Glomerular visceral epithelial cell (primary cell): Measurements from ENCODE around the gene RTN4RL2.

Experiments used
- DNase-seq: peaks from one replicate; pipeline ENCODE4 v3.0.0-alpha.2; 2016; ENCODE audit errors: extremely low spot score

Gene RTN4RL2

GRCh38 chr11:57499983-57500461 lies 39.7 kb downstream of the RTN4RL2 start:
- DNase-seq, result no peak

DNA sequence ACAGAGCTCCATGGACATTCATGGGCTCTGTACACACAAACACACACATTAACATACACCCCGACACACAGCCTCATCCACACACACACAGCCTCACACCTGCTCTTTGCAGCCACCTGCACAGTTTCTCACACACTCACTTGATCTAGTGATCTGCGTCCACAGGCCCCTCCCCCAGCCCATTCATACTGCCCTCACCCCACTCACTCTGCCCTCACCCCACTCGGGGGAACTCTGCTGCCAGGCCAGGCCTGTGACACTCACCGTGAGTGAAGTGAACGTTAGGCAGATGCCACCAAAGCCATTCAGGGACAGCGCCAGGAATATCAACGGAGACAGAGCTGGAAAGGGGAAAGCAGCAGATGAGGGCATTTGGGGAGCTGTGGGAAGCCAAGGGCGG lies 40.2 kb downstream of the RTN4RL2 start:
- DNase-seq, result no peak

- no peak for DNase-seq
Measured at GRCh38 chr11:57500926-57501325, 40.6 kb downstream of the RTN4RL2 start.

DNA sequence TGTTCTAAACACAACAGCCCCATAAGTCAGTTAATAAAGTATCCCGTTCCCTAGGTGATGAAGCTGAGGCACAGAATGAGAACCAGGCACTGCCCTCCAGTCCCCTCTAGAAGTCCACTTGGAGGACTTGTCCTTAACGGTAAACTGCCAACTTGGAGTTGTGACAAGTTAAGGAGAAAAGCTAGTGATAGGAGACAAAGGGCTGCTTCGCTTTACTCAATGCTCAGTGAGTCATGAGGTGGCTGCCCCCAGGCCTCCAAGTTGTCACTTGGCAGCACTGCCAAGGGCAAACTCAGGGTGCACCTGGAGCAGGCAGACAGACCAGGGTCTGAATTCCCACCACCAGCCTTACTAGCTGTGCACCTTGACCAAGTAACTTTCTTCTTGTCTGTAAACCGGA lies 41.6 kb downstream of the RTN4RL2 start:
- DNase-seq, result no peak

DNA sequence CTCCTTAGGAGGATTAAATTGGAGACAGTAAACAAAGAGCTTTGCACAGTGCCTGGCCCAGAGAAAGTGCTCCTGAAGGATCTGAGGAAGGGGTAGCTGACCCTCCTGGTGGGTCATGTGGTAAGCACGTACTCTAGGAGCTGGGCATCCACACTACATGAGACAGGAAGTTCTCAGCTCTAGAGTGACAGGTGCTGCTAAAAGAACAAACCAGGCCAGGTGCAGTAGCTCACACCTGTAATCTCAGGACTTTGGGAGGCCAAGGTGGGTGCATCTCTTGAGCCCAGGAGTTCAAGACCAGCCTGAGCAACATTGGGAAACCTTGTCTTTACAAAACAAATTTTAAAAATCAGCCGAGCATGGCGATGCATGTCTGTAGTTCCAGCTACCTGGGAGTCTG lies 42.0 kb downstream of the RTN4RL2 start:
- no peak for DNase-seq

- no peak for DNase-seq
Measured at GRCh38 chr11:57502870-57503269, 42.5 kb downstream of the RTN4RL2 start.

- no peak for DNase-seq
Measured at GRCh38 chr11:57504511-57504910, 44.2 kb downstream of the RTN4RL2 start.

DNA sequence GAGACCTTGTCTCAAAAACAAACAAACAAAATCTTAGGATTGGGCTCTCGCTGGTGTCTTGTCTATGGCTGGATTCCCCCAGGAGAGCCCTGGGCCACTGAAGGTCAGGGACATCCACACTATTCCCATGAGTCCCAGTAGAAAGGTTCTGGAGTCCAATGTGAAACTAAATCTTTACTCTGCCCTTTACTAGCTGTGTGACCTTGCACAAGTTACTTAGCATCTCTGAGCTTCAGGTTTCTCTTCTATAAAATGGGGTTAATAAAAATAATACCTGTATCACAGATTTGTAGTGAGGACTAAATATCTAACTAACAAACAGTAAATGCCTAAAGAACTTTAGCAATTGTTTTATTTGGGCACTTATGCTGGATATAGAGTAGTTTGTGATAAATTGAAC lies 46.2 kb downstream of the RTN4RL2 start:
- no peak for DNase-seq

DNA sequence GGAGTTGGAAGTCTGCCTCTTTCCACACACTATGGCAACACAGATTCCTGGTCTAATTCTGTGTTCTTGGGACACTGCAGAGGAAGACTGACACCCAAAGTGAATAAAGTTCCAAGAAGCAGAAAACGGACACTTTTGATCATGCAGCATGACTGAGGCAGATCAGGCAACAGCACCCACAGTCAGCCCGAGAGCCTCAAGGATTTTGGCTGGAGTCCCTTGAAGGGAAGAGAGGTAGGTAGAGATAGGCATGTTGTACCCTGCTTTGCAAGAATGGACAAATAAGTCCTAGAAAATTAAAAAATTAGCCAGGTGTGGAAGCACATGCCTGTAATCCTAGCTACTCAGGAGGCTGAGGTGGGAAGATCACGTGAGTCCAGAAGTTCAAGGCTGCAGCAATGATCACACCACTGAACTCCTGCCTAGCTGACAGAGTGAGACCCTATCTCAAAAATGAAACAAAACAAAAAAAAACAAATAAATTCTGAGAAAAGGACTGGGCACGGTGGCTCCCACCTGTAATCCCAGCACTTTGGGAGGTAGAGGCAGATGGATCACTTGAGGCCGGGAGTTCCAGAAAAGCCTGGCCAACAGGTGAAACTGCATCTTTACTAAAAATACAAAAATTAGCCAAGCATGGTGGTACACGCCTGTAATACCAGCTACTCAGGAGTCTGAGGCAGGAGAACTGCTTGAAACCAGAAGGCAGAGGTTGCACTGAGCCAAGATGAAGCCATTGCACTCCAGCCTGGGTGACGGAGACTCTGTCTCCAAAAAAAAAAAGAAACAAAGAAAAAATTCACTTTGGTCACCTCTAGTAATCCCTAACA lies 48.2 kb downstream of the RTN4RL2 start:
- no peak for DNase-seq

DNA sequence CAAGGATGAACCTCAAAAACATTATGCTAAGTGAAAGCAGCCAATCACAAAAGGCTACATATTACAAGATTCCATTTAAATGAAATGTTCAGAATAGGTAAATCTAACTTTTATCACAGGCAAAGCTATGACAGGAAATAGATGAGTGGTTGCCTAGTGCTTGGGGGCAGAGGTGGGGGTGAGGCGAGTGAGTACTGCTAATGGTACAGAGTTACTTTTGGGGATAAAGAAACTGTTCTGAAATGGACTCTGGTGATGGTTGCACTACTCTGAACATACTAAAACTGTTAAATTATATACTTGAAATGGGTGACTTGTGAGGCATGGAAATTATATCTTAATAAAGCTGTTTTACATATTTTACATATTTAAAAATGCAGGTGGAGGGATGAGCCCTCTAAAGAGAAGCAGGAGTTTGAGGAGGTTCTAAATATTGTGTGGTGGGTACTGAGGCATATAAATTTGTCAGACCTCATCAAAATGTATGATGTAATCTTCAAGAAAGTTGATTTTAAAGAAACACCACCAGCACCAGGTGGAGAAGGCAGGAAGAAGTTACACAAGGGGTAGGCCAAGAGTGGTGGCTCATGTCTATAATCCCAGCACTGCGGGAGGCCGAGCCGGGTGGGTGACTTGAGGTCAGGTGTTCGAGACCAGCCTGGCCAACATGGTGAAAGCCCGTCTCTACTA lies 51.6 kb downstream of the RTN4RL2 start:
- DNase-seq, result no peak

DNA sequence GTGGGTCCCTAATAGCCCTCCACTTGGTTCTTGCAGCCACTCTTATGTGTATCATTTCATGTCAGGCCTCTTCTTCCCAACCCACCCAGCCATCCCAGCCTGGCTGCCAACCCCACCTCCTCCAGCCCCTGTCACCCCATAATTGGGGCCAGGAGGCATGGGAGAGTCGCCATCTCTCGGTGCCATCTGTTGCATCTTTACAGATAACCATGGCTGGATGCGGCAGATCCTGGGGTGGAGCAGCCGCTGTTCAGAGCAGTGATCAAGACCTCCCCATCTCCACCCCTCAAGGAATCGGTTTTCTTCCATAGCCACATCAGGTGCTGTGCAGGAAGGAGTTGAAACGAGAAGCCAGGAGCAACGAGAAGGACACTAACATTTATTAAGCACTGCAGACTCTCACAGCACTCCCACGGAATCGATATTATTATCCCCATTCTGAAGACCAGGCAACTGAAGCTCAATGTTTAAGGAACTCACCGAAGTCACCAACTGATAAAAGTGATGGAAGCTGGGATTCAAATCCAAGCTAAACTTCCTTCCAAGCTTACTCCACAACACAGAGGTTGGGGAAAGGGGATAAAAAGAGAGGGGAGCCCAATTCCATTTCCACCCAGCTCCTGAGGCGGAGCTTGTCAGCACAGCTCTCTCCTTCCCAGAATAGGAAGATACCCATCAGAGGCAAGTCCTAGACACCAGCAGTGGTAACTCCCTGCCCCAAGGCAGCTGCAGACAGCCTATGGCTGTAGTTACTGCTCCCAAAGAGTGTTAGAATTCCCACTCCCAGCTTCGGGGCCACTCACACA lies 52.5 kb downstream of the RTN4RL2 start:
- no peak for DNase-seq

DNA sequence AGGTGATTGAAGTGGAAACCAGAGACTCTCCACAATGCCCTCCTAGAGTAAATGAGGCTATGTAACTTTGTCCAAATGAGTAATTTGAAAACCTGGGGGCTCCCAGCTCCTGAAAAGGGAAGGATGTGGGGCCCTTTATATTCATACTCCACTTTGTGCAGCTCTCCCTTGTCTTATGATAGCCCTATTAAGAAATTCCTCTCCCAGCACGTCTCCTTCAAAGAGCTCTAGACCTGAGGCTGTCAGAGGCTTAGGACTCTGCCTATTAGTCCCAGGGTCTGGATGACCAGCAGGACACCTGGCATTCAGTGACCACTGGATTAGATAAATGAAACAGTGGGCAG lies 53.1 kb downstream of the RTN4RL2 start:
- DNase-seq, result no peak

- no peak for DNase-seq
Measured at GRCh38 chr11:57513911-57514537, 53.7 kb downstream of the RTN4RL2 start.

- peak; percentile 31 for DNase-seq
Measured at GRCh38 chr11:57514538-57515331, 54.4 kb downstream of the RTN4RL2 start.

DNA sequence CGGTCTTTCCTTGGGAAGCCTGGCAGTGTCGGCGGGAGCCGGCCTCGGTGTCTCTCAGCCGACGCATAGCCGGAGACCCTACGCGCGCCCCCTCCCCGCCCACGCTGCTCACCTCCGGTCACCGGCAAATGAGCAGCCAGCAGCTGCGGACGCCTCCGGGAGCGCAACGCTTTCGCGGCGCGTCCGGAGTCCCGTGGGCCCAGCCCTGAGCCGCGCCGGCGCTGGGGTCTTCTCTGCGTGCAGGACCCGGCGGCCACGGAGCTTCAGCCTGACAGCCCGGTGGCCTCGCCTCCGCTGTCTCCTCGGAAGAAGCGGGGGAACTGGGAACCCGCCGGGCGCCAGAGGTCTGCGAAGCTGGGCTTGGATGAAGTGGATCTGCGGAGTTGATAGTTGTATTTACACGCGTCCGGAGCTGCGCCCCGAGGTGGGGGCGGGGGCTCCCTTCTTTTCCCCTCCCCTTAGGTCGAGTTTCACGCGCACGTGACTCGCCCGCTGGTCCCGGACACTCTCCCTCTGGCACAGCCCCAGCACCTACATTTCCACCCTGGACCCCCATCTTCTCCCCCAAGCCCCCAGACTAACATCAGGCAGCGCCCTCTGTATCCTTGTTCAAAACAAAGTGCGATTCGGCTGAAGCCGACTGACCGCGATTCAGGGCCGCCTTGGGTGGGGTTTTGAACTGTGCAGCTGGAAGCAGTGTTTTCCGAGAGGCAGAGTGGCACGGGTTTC lies 55.2 kb downstream of the RTN4RL2 start, which contains the start of gene SLC43A1:
TSS of gene SLC43A1 (minus strand) at position 371 of the 729 bp plus-strand sequence. CDS start 1,591 bp downstream, outside the sequence.
- DNase-seq, result peak; percentile 53

GRCh38 chr11:57516061-57516443 lies 55.7 kb downstream of the RTN4RL2 start:
- no peak for DNase-seq

DNA sequence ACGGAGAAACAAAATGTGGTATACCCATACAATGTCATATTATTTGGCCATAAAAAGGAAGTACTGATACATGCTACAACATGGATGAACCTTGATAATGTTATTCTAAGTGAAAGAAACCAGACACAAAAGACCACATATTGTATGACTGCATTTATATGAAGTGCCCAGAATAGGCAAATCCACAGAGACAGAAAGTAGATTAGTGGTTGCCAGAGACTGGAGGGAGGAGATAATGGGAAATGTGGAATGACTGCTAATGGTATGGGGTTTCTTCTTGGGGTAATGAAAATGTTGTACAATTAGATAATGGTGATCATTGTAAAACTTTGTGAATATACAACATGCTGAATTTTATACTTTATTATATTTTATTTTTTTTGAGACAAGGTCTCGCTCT lies 60.8 kb downstream of the RTN4RL2 start:
- DNase-seq, result no peak

DNA sequence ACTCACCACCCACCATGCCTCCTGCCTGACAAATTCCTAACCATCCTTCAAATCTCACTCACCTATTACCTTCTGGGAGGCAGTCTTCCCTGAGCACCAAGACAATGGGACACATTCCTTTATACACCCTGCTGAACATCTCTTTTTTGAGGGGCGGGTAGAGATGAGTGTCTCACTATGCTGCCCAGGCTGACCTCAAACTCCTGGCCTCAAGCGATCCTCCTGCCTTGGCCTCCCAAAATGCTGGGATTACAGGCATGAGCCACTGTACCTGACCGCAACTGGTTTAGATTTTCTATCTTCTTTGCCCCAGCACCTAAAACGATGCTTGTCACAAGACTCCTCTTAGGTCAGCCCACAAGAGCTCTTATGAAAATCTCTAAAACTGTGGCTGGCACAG lies 63.1 kb downstream of the RTN4RL2 start:
- no peak for DNase-seq
